H1 (cell line): Measurements from ENCODE around the gene PIAS4. TPM values are rescaled to one million over a fixed set of nuclear protein-coding genes. Genes with fewer than 3 reads are reported as not detected.
A peak's percentile ranks its signal among the peaks of the same experiment; 100 is the strongest.

Experiments used
- CTCF ChIA-PET: fragments of 300-600 bp; sonication (Branson Sonifier 250); formaldehyde crosslinking; loops from one replicate; lab custom pipeline; 2021; ENCODE audit not compliant: partially characterized antibody; lab: Charles Lee
- POLR2A ChIA-PET: fragments of 300-600 bp; sonication (Branson Sonifier 250); formaldehyde crosslinking; loops from one replicate; lab custom pipeline; 2021; ENCODE audit warnings: inconsistent platforms; ENCODE audit not compliant: partially characterized antibody; lab: Charles Lee
- DNase-seq, 2 experiments: peaks; one replicate each; pipeline versions ENCODE4 v3.0.0 to v3.0.0-alpha.2; 2010 to 2022; ENCODE audit warnings: low spot score in 2 of 2, low read depth in 1 of 2, mixed read lengths in 1 of 2
- FAIRE-seq: peaks from 2 replicates; lab custom pipeline; 2011; peaks lifted over from hg19 to GRCh38; lab: Jason Lieb, UNC
- H2AFZ ChIP-seq: 2 replicates; pipeline ENCODE4 v1.8.1; 2012; ENCODE audit warnings: low read length, inconsistent platforms
- H2AK5ac ChIP-seq: 2 replicates; pipeline ENCODE4 v1.6.1; 2013; ENCODE audit warnings: low read depth, low read length
- H2BK120ac ChIP-seq: replicated peaks from 2 replicates; pipeline ENCODE3; 2013; ENCODE audit warnings: low read depth, low read length, inconsistent platforms
- H2BK12ac ChIP-seq: 2 replicates; pipeline ENCODE4 v1.6.1; 2013; ENCODE audit warnings: low read depth, low read length
- H2BK15ac ChIP-seq: 2 replicates; pipeline ENCODE4 v1.6.1; 2013; ENCODE audit warnings: low read length
- H2BK20ac ChIP-seq: 2 replicates; pipeline ENCODE4 v1.6.1; 2013; ENCODE audit warnings: low read length
- H2BK5ac ChIP-seq: 2 replicates; pipeline ENCODE4 v1.6.1; 2013; ENCODE audit warnings: low read depth, low read length
- H3K14ac ChIP-seq: 2 replicates; pipeline ENCODE4 v1.6.1; 2013; ENCODE audit warnings: inconsistent platforms; ENCODE audit not compliant: insufficient read length
- H3K18ac ChIP-seq: 2 replicates; pipeline ENCODE4 v1.6.1; 2013; ENCODE audit warnings: low read length; ENCODE audit errors: extremely low read depth
- H3K23ac ChIP-seq: 2 replicates; pipeline ENCODE4 v1.6.1; 2013; ENCODE audit warnings: inconsistent platforms; ENCODE audit not compliant: insufficient read length
- H3K23me2 ChIP-seq: 2 replicates; pipeline ENCODE4 v1.6.1; 2013; ENCODE audit warnings: low read depth, low read length
- H3K27ac ChIP-seq: 2 replicates; pipeline ENCODE4 v1.6.1; 2011; ENCODE audit warnings: low read depth, low read length, inconsistent platforms
- H3K27me3 ChIP-seq, 4 experiments: replicated peaks in 1 of 4; 1 replicate in 1 of 4; 2 replicates in 3 of 4; pipeline versions ENCODE4 v1.6.1 to v1.8.1; 2011 to 2013; ENCODE audit warnings: low read length in 3 of 4, mild to moderate bottlenecking in 3 of 4, inconsistent platforms in 2 of 4, mixed read lengths in 2 of 4, moderate library complexity in 1 of 4; ENCODE audit not compliant: control insufficient read depth in 3 of 4, insufficient read depth in 3 of 4; ENCODE audit errors: extremely low read depth in 1 of 4
- H3K36me3 ChIP-seq, 4 experiments: 2 replicates each; pipeline versions ENCODE4 v1.6.1 to v1.8.1; 2011 to 2013; ENCODE audit warnings: mild to moderate bottlenecking in 4 of 4, low read length in 3 of 4, moderate library complexity in 2 of 4, control low read depth in 1 of 4, inconsistent platforms in 1 of 4; ENCODE audit not compliant: insufficient read depth in 4 of 4, control insufficient read depth in 2 of 4
- H3K4ac ChIP-seq: replicated peaks from 2 replicates; pipeline ENCODE3; 2013; ENCODE audit warnings: low read length, low read depth, mixed read lengths, inconsistent platforms; ENCODE audit not compliant: insufficient read length
- H3K4me1 ChIP-seq, 4 experiments: replicated peaks in 1 of 4; 1 replicate in 1 of 4; 2 replicates in 3 of 4; pipeline versions ENCODE4 v1.6.1 to v1.8.1; 2011 to 2013; ENCODE audit warnings: low read length in 3 of 4, inconsistent platforms in 2 of 4, mixed read lengths in 1 of 4; ENCODE audit not compliant: insufficient read depth in 4 of 4, control insufficient read depth in 3 of 4
- H3K4me2 ChIP-seq, 2 experiments: 2 replicates each; pipeline versions ENCODE4 v1.6.1 to v1.8.1; 2011 to 2013; ENCODE audit warnings: low read depth in 2 of 2, low read length in 2 of 2, control low read depth in 1 of 2, inconsistent platforms in 1 of 2, mild to moderate bottlenecking in 1 of 2; ENCODE audit not compliant: insufficient read depth in 1 of 2
- H3K4me3 ChIP-seq, 4 experiments: fragments of 200-600, 300-600 bp in 1 of 4; sonication (generic), shearing (Covaris generic), sonication (Bioruptor Twin) in 1 of 4; 2 replicates each; pipeline versions ENCODE4 v1.5.1 to v1.8.1; 2011 to 2016; ENCODE audit warnings: low read length in 4 of 4, low read depth in 3 of 4, control low read depth in 2 of 4, inconsistent platforms in 2 of 4, mild to moderate bottlenecking in 2 of 4, mixed read lengths in 1 of 4, moderate library complexity in 1 of 4; ENCODE audit not compliant: insufficient read depth in 2 of 4; ENCODE audit errors: extremely low read depth in 1 of 4
- H3K56ac ChIP-seq: replicated peaks from 2 replicates; pipeline ENCODE3; 2013; ENCODE audit warnings: low read depth, mild to moderate bottlenecking, mixed read lengths, low read length, inconsistent platforms; ENCODE audit not compliant: insufficient read length
- H3K79me1 ChIP-seq: 2 replicates; pipeline ENCODE4 v1.6.1; 2013; ENCODE audit warnings: low read depth, low read length, control low read depth
- H3K79me2 ChIP-seq, 2 experiments: 2 replicates each; pipeline versions ENCODE4 v1.6.1 to v1.8.1; 2012 to 2013; ENCODE audit warnings: low read length in 2 of 2, mild to moderate bottlenecking in 2 of 2, inconsistent platforms in 1 of 2; ENCODE audit not compliant: insufficient read depth in 2 of 2, control insufficient read depth in 1 of 2
- H3K9ac ChIP-seq, 4 experiments: replicated peaks in 1 of 4; 1 replicate in 1 of 4; 2 replicates in 3 of 4; pipeline versions ENCODE4 v1.6.1 to v1.8.1; 2011 to 2013; ENCODE audit warnings: low read depth in 3 of 4, low read length in 3 of 4, control low read depth in 2 of 4, mild to moderate bottlenecking in 2 of 4, moderate library complexity in 2 of 4, inconsistent platforms in 1 of 4; ENCODE audit errors: extremely low read depth in 1 of 4
- H3K9me3 ChIP-seq, 2 experiments: 2 replicates each; pipeline versions ENCODE4 v1.6.1 to v1.8.1; 2012 to 2013; ENCODE audit warnings: mild to moderate bottlenecking in 2 of 2, moderate library complexity in 2 of 2, control low read depth in 1 of 2, inconsistent platforms in 1 of 2, low read depth in 1 of 2, low read length in 1 of 2, mixed read lengths in 1 of 2; ENCODE audit not compliant: insufficient read depth in 2 of 2
- H4K20me1 ChIP-seq, 2 experiments: replicated peaks in 1 of 2; 2 replicates each; pipeline versions ENCODE3 to v1.8.1; 2011 to 2013; ENCODE audit warnings: inconsistent platforms in 2 of 2, low read length in 2 of 2, mild to moderate bottlenecking in 1 of 2; ENCODE audit not compliant: insufficient read depth in 2 of 2, control insufficient read depth in 1 of 2
- H4K5ac ChIP-seq: 2 replicates; pipeline ENCODE4 v1.6.1; 2013; ENCODE audit warnings: low read length, low read depth, mixed read lengths, inconsistent platforms; ENCODE audit not compliant: insufficient read length
- H4K8ac ChIP-seq: 2 replicates; pipeline ENCODE4 v1.8.0; 2013; ENCODE audit warnings: mild to moderate bottlenecking, moderate library complexity, low read length, inconsistent platforms; ENCODE audit not compliant: insufficient read depth; ENCODE audit errors: extremely low read depth
- H4K91ac ChIP-seq: replicated peaks from 2 replicates; pipeline ENCODE3; 2013; ENCODE audit warnings: low read length, mixed read lengths, inconsistent platforms; ENCODE audit not compliant: insufficient read length
- BACH1 ChIP-seq: IDR thresholded peaks from 2 replicates; pipeline ENCODE4 v1.6.1; 2012; ENCODE audit warnings: low read length, improper control_type of control experiment
- CHD2 ChIP-seq: IDR thresholded peaks from 2 replicates; pipeline ENCODE4 v1.6.1; 2012; ENCODE audit warnings: low read length, improper control_type of control experiment
- CTCF ChIP-seq, 3 experiments: IDR thresholded peaks; 1 replicate in 2 of 3; 2 replicates in 1 of 3; pipeline versions ENCODE4 v1.5.1 to v1.6.1; 2011; ENCODE audit warnings: low read length in 3 of 3, mild to moderate bottlenecking in 3 of 3, inconsistent platforms in 2 of 3, low read depth in 1 of 3, moderate library complexity in 1 of 3; ENCODE audit not compliant: insufficient read depth in 1 of 3; ENCODE audit errors: control extremely low read depth in 1 of 3
- KDM1A ChIP-seq: fragments of 200-600, 300-600 bp; sonication (generic); IDR thresholded peaks from 2 replicates; pipeline ENCODE4 v1.7.1; 2016; ENCODE audit warnings: mild to moderate bottlenecking, low read length, borderline replicate concordance
- POLR2A ChIP-seq, 2 experiments: IDR thresholded peaks; 1 replicate in 1 of 2; 2 replicates in 1 of 2; pipeline ENCODE4 v1.6.1; 2011; ENCODE audit warnings: low read depth in 2 of 2, low read length in 2 of 2, mild to moderate bottlenecking in 2 of 2; ENCODE audit errors: control extremely low read depth in 1 of 2
- RBBP5 ChIP-seq: IDR thresholded peaks from 2 replicates; pipeline ENCODE4 v1.7.1; 2012; ENCODE audit warnings: low read depth, mild to moderate bottlenecking, inconsistent platforms, low read length, moderate library complexity, borderline replicate concordance
- SP4 ChIP-seq: IDR thresholded peaks from 2 replicates; pipeline ENCODE4 v1.6.1; 2012; ENCODE audit warnings: low read length, inconsistent platforms
- SRF ChIP-seq: IDR thresholded peaks from 2 replicates; pipeline ENCODE4 v1.6.1; 2011; ENCODE audit warnings: mild to moderate bottlenecking, low read depth, low read length, moderate library complexity
- WGBS, 2 experiments: shearing (Covaris generic) in 1 of 2; methylation state at CpG; one replicate each; pipeline versions ENCODE4 v1.1.6 to v1.1.7; 2013 to 2015; ENCODE audit warnings: low lambda C conversion rate in 2 of 2, mixed read lengths in 2 of 2, inconsistent platforms in 1 of 2, low coverage in 1 of 2, missing lambda C conversion rate in 1 of 2; ENCODE audit not compliant: insufficient replicate concordance in 2 of 2, insufficient coverage in 1 of 2, insufficient read length in 1 of 2; ENCODE audit errors: extremely low coverage in 1 of 2, missing lambda C conversion rate in 1 of 2; 5-methylcytosine and 5-hydroxymethylcytosine counted together
- polyA plus RNA-seq, 7 experiments: library from polyadenylated mRNA; depleted of rRNA in 3 of 7; stranded (reverse) in 5 of 7; unstranded in 2 of 7; fragments of >200 nt in 5 of 7; fragments of 200-250 nt in 2 of 7; gene quantifications; 1 replicate in 5 of 7; 2 replicates in 1 of 7; 4 replicates in 1 of 7; pipeline versions ENCODE4 v1.2.1 to v1.2.3, GENCODE V29; 2011 to 2013; ENCODE audit warnings: missing spikeins in 2 of 7, mixed read lengths in 2 of 7
- total RNA-seq: library from RNA; stranded (reverse); fragmentation: NEBNext Ultra II Directional; extraction: Animal tissue kit (Norgen Biotek cat#: 25700); gene quantifications from 2 replicates; pipeline ENCODE4 v1.2.1, GENCODE V29; 2021

The PIAS4 gene
- total and polyA plus RNA-seq, 2 of the 8 experiments (the other 6 are each of a cell fraction or from before 2014, with no cell fraction given), result 30.2 to 51.4 TPM

GRCh38 chr19:3969435-3970312, 37.9 kb upstream of the PIAS4 start:
- Histone ChIP-seq H2BK12ac (peak overlapping the region; percentile 75; the same call in 1 of the 2 replicates), H2BK15ac (0 out of 2 replicates have a peak overlapping the region, but pooled peaks have one; percentile 61), H3K4me3 (peak overlapping the region; percentile 69 to 92 (median 75)), H2BK20ac (0 out of 2 replicates have a peak overlapping the region, but pooled peaks have one; percentile 32), H3K9me3 (no peaks in the 10 kb centered on the region), H3K27ac (peak overlapping the region; percentile 80), H3K14ac (no peak overlapping the region), H3K79me2 (peaks cover 8 to 42% of the 10 kb centered on the region in 2 experiments; a peak in 3 of 4 replicates), H4K20me1 (peaks cover 15 to 20% of the 10 kb centered on the region in 2 experiments), H4K8ac (no peak overlapping the region; the same call in 1 of the 2 replicates), H4K5ac (no peak overlapping the region), H3K4me2 (peak overlapping the region; percentile 88 to 92), H2BK120ac (no peak overlapping the region), H3K56ac (no peak overlapping the region), H3K4me1 (peaks cover 2 to 16% (median 6%) of the 10 kb centered on the region in 4 experiments; a peak in 6 of 7 replicates), H2AK5ac (0 out of 2 replicates have a peak overlapping the region, but pooled peaks have one; percentile 77), H4K91ac (no peak overlapping the region), H2BK5ac (peak overlapping the region; percentile 52; the same call in 1 of the 2 replicates), H3K23me2 (peaks cover 7% of the 10 kb centered on the region; the same call in 1 of the 2 replicates), H3K18ac (no peak overlapping the region), H3K79me1 (peaks cover 6% of the 10 kb centered on the region), H2AFZ (no peak overlapping the region), H3K4ac (peak overlapping the region; percentile 33), H3K23ac (no peak overlapping the region), H3K36me3 (peaks cover 9 to 26% (median 15%) of the 10 kb centered on the region in 4 experiments; a peak in 7 of 8 replicates), H3K27me3 (no peaks in the 10 kb centered on the region), H3K9ac (peak overlapping the region in 3 of 4 experiments; percentile 82 to 87 (median 86); a peak in 6 of 7 replicates)
- ChIA-PET POLR2A (interaction anchor here (0.8 to 24.8 kb wide), 17 partner anchors 11 to 223 kb away, joined by 3 to 870 read pairs (median 4); partner anchors contain the start of genes ATCAY, EEF2, NMRK2 and PIAS4), CTCF (interaction anchor here (0.6 to 1.8 kb wide), 10 partner anchors 13 to 398 kb away, joined by 3 to 10 read pairs (median 5); partner anchors contain the start of genes ATCAY, EEF2 and NMRK2)
- WGBS, 2 experiments, result 34% methylated on average over 23 of the region's 23 CpGs; no CpG with 5 or more reads in 1 of the 2 experiments
- DNase-seq, result peak in 1 of 2 experiments; percentile 64
- no peak for FAIRE-seq
- TF ChIP-seq BACH1 (no peak), KDM1A (no peak), POLR2A (IDR thresholded peaks at IDR 0.05; ENCODE audit: control extremely low read depth in 1 of 2, low read depth in 2 of 2, low read length in 2 of 2) (peak in 1 of 2 experiments; percentile 67; a peak in 2 of 3 replicates), SRF (no peak), RBBP5 (no peak), SP4 (no peak), CHD2 (no peak), CTCF (IDR thresholded peaks at IDR 0.05; ENCODE audit: control extremely low read depth in 1 of 3, insufficient read depth in 1 of 3, low read depth in 1 of 3, low read length in 3 of 3) (peak in 1 of 3 experiments; percentile 14; a peak in 2 of 4 replicates)
